RWPE2 (cell line): Measurements from ENCODE around the gene MKNK2.
A peak's percentile ranks its signal among the peaks of the same experiment; 100 is the strongest.

ENCODE experiments used
- ATAC-seq: fragments of 200-7000 bp; cut with Tn5 transposase; 3 replicates; pipeline ENCODE4 v1.9.1; 2021; ENCODE audit warnings: low read depth
- DNase-seq: peaks from one replicate; pipeline ENCODE4 v3.0.0-alpha.2; 2020; ENCODE audit warnings: low spot score
- H3K27ac ChIP-seq: fragments of 450-650 bp; 2 replicates; pipeline ENCODE4 v1.5.1; 2017; ENCODE audit warnings: mild to moderate bottlenecking; ENCODE audit not compliant: poor library complexity, severe bottlenecking
- H3K27me3 ChIP-seq: fragments of 250-450 bp; sonication (Bioruptor Pico); 2 replicates; pipeline ENCODE4 v1.5.1; 2021; ENCODE audit warnings: mild to moderate bottlenecking, moderate library complexity; ENCODE audit not compliant: insufficient read depth, poor library complexity, severe bottlenecking
- H3K36me3 ChIP-seq: fragments of 250-450 bp; sonication (Bioruptor Pico); 2 replicates; pipeline ENCODE4 v1.5.1; 2020; ENCODE audit warnings: low read depth, mild to moderate bottlenecking, moderate library complexity
- H3K4me1 ChIP-seq: fragments of 250-450 bp; sonication (Bioruptor Pico); 2 replicates; pipeline ENCODE4 v1.5.1; 2021; ENCODE audit warnings: mild to moderate bottlenecking, moderate library complexity; ENCODE audit not compliant: insufficient read depth, poor library complexity, severe bottlenecking
- H3K4me3 ChIP-seq: fragments of 250-450 bp; sonication (Bioruptor Pico); 2 replicates; pipeline ENCODE4 v1.5.1; 2021; ENCODE audit warnings: mild to moderate bottlenecking, moderate library complexity; ENCODE audit not compliant: severe bottlenecking
- H3K9me3 ChIP-seq: fragments of 250-450 bp; sonication (Bioruptor Pico); 2 replicates; pipeline ENCODE4 v1.5.1; 2021; ENCODE audit warnings: mild to moderate bottlenecking, moderate library complexity; ENCODE audit not compliant: severe bottlenecking
- CTCF ChIP-seq: fragments of 450-650 bp; IDR thresholded peaks from one replicate; pipeline ENCODE4 v1.5.1; 2017; ENCODE audit warnings: mild to moderate bottlenecking, moderate library complexity; ENCODE audit not compliant: poor library complexity, severe bottlenecking

The MKNK2 gene

GRCh38 chr19:2014731-2015607 lies 36.1 kb downstream of the MKNK2 start:
- Histone ChIP-seq H3K27me3 (no peaks in the 10 kb centered on the region), H3K9me3 (no peaks in the 10 kb centered on the region), H3K4me3 (peak overlapping the region; percentile 67), H3K36me3 (peaks cover 10% of the 10 kb centered on the region), H3K27ac (no peak overlapping the region), H3K4me1 (peaks cover 5% of the 10 kb centered on the region)
- DNase-seq (no peak), ATAC-seq (peak; percentile 48)
- TF ChIP-seq CTCF: no peak

- Histone ChIP-seq H3K4me1 (peaks cover 5% of the 10 kb centered on the region), H3K27ac (no peak overlapping the region), H3K4me3 (no peak overlapping the region), H3K27me3 (no peaks in the 10 kb centered on the region), H3K36me3 (peaks cover 10% of the 10 kb centered on the region), H3K9me3 (no peaks in the 10 kb centered on the region)
- ATAC-seq (no peak), DNase-seq (no peak)
- no peak for TF ChIP-seq CTCF
Measured at GRCh38 chr19:2014131-2014571, 36.9 kb downstream of the MKNK2 start.

GRCh38 chr19:2013683-2013961 lies 37.4 kb downstream of the MKNK2 start:
- no peak for TF ChIP-seq CTCF
- Histone ChIP-seq H3K9me3 (no peaks in the 10 kb centered on the region), H3K36me3 (peaks cover 10% of the 10 kb centered on the region), H3K27me3 (no peaks in the 10 kb centered on the region), H3K4me1 (peaks cover 5% of the 10 kb centered on the region), H3K4me3 (no peak overlapping the region), H3K27ac (no peak overlapping the region)
- no peak for DNase-seq
- ATAC-seq: no peak

GRCh38 chr19:2012941-2013682 lies 37.9 kb downstream of the MKNK2 start:
- H3K27ac ChIP-seq: no peak overlapping the region
- H3K36me3 ChIP-seq: peaks cover 10% of the 10 kb centered on the region
- TF ChIP-seq CTCF: no peak
- no peaks in the 10 kb centered on the region for H3K9me3 ChIP-seq
- H3K4me1 ChIP-seq: peaks cover 5% of the 10 kb centered on the region
- H3K27me3 ChIP-seq: no peaks in the 10 kb centered on the region
- ATAC-seq (no peak), DNase-seq (no peak)
- no peak overlapping the region for H3K4me3 ChIP-seq
